Right lobe of liver (tissue), 6 donors: ENCODE data around the gene MICOS13. TPM values are rescaled to one million over a fixed set of nuclear protein-coding genes. Genes with fewer than 3 reads are reported as not detected.
A peak's percentile ranks its signal among the peaks of the same experiment; 100 is the strongest.
"Not testable (repeated sequence)": the region's sequence is repeated elsewhere in the genome, so short reads cannot be mapped to it uniquely, and the experiment has no call there.

Experiments used
- ATAC-seq, 4 donors: fragments of 200-7000 bp; cut with Tn5 transposase; one replicate each; pipeline ENCODE4 v1.9.1; 2020; ENCODE audit warnings: mild to moderate bottlenecking in 4 of 4, moderate library complexity in 4 of 4
- DNase-seq, 3 donors: peaks; one replicate each; pipeline ENCODE4 v3.0.0-alpha.2; 2020
- H3K27ac ChIP-seq, 3 donors: fragments of 200-600 bp; one replicate each; pipeline ENCODE4 v1.8.0; 2022
- H3K27me3 ChIP-seq, 2 donors: fragments of 200-600 bp; one replicate each; pipeline ENCODE4 v1.8.0; 2022
- H3K36me3 ChIP-seq, 4 donors: fragments of 200-600 bp; sonication (generic) in 1 of 4; one replicate each; pipeline versions ENCODE4 v1.5.1 to v1.8.0; 2017 to 2022; ENCODE audit warnings: control low read depth in 1 of 4
- H3K4me1 ChIP-seq, 4 donors: fragments of 200-600 bp; sonication (generic) in 1 of 4; one replicate each; pipeline versions ENCODE4 v1.5.1 to v1.8.0; 2017 to 2022; ENCODE audit warnings: control low read depth in 1 of 4
- H3K4me3 ChIP-seq, 3 donors: fragments of 200-600 bp; one replicate each; pipeline ENCODE4 v1.8.0; 2022
- H3K9me3 ChIP-seq, 4 donors: fragments of 200-600 bp; sonication (generic) in 1 of 4; one replicate each; pipeline versions ENCODE4 v1.5.1 to v1.8.0; 2017 to 2022; ENCODE audit warnings: control low read depth in 1 of 4
- CTCF ChIP-seq, 4 donors: fragments of 200-600 bp in 3 of 4; fragments of 450-650 bp in 1 of 4; IDR thresholded peaks; one replicate each; pipeline versions ENCODE4 v1.5.1 to v1.8.0; 2016 to 2022; ENCODE audit warnings: antibody characterized with exemption in 4 of 4, mild to moderate bottlenecking in 2 of 4
- POLR2A ChIP-seq: fragments of 450-650 bp; IDR thresholded peaks from one replicate; pipeline ENCODE4 v1.6.1; 2017; ENCODE audit warnings: antibody characterized with exemption, mild to moderate bottlenecking
- WGBS: methylation state at CpG from one replicate; pipeline ENCODE4 v1.1.6; 2018; ENCODE audit warnings: low coverage, low lambda C conversion rate; ENCODE audit not compliant: insufficient coverage; ENCODE audit errors: missing lambda C conversion rate; 5-methylcytosine and 5-hydroxymethylcytosine counted together
- intact Hi-C, 2 donors: fragments of 100-400 bp; cut with DNase I; formaldehyde crosslinking; loops; one replicate each; pipeline versions ENCODE4 v1.11.2 to v1.14.1; 2022
- total RNA-seq, 6 experiments: library from RNA; depleted of rRNA in 2 of 6; stranded (reverse); fragments of >200 nt in 2 of 6; fragmentation: NEBNext Ultra II Directional in 3 of 6; extraction: Animal tissue kit (Norgen Biotek cat#: 25700) in 3 of 6; gene quantifications; one replicate each; pipeline versions ENCODE4 v1.1.0 to v1.2.4, GENCODE V29; 2016 to 2023
- donor health status: DM: no; HTN: yes; CAD: no.
- donor health status: DM: no; HTN: no; CAD: no.
- donor health status: DM: no; HTN: no; CAD: no.
- donor health status: DM: no; HTN: yes; CAD: no.
- donor health status: DM: no; HTN: yes; CAD: no.

MICOS13 gene
- total RNA-seq, 6 experiments from 2014 or later: 24.2 to 54.3 (median 33.7) TPM

- H3K4me1 ChIP-seq: no peaks in the 10 kb centered on the region
- H3K4me3 ChIP-seq: no peak overlapping the region
- H3K27ac ChIP-seq: no peak overlapping the region
- H3K27me3 ChIP-seq: no peaks in the 10 kb centered on the region
- no peak for DNase-seq
- H3K9me3 ChIP-seq: no peaks in the 10 kb centered on the region
- intact Hi-C loops: no loop called here
- WGBS: no CpG with 5 or more reads among the region's 37 CpGs
- peak in 1 of 4 donors; percentile 16 for ATAC-seq
- peaks cover 0 to 77% (median 33%) of the 10 kb centered on the region in 4 donors for H3K36me3 ChIP-seq
- no peak for TF ChIP-seq POLR2A
- TF ChIP-seq CTCF (IDR thresholded peaks at IDR 0.05): no peak
Observed at GRCh38 chr19:5707576-5708575, 27.6 kb upstream of the MICOS13 start.

DNA sequence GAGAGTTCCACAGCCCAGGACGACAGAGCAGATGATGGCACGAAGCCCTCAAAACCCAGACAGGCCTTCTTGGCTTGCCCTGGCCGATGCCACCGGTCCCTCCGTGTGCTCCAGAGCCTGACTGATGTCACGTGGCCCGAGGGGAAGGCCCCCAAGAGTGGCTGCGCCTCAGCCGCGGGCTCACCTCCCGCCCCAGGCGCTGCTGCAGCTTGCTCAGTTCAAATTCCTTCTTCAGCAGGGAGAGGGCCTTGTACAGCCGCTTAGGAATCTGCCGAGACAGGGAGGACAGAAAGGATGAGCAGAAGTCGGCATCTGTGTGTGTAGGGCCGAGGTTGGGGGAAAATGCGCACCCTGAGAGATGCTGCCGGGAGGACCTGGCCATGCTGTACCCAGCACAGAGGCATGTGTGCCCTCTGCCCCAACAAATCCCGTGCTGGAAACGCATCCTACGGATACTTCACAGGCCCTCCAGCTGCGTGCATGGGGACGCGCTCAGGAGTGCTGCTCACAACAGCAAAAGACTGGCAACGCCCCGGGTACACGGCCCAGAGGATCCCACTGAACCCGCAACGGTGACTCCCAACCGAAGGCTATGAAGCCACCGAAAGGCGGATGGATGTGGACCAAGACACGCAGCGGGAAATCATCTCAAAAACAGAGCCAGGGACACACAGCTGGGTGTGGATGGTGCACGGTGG lies 26.7 kb upstream of the MICOS13 start:
- H3K4me1 ChIP-seq: no peaks in the 10 kb centered on the region

GRCh38 chr19:5705552-5705951 lies 25.2 kb upstream of the MICOS13 start:
- Histone ChIP-seq H3K4me3 (no peak overlapping the region), H3K36me3 (peaks cover 0 to 57% (median 18%) of the 10 kb centered on the region in 4 donors), H3K27me3 (no peaks in the 10 kb centered on the region), H3K27ac (no peak overlapping the region), H3K4me1 (no peaks in the 10 kb centered on the region), H3K9me3 (no peaks in the 10 kb centered on the region)
- ATAC-seq: peak in 2 of 4 donors; percentile 8 to 18
- intact Hi-C loops: no loop called here
- TF ChIP-seq CTCF (IDR thresholded peaks at IDR 0.05) (no peak), POLR2A (no peak)
- no peak for DNase-seq
- 80% methylated on average over 1 of the region's 16 CpGs for WGBS

More for the DNA sequence above, 26.7 kb upstream of the MICOS13 start:
- DNase-seq: no peak
- Histone ChIP-seq H3K4me3 (no peak overlapping the region), H3K9me3 (no peaks in the 10 kb centered on the region), H3K27ac (no peak overlapping the region), H3K27me3 (no peaks in the 10 kb centered on the region), H3K36me3 (peaks cover 0 to 68% (median 26%) of the 10 kb centered on the region in 4 donors)
- no peak for ATAC-seq
- intact Hi-C loops: no loop called here
- TF ChIP-seq POLR2A (no peak), CTCF (IDR thresholded peaks at IDR 0.05) (no peak)
- 94% methylated on average over 26 of the region's 35 CpGs for WGBS

- Histone ChIP-seq H3K27ac (no peak overlapping the region), H3K27me3 (no peaks in the 10 kb centered on the region), H3K4me1 (no peaks in the 10 kb centered on the region), H3K36me3 (peaks cover 0 to 53% (median 16%) of the 10 kb centered on the region in 4 donors), H3K9me3 (no peaks in the 10 kb centered on the region), H3K4me3 (no peak overlapping the region)
- intact Hi-C loops: no loop called here
- TF ChIP-seq POLR2A: no peak
- WGBS: 93% methylated on average over 19 of the region's 40 CpGs
- ATAC-seq (no peak), DNase-seq (no peak)
Observed at GRCh38 chr19:5703819-5704818, 23.8 kb upstream of the MICOS13 start.

DNA sequence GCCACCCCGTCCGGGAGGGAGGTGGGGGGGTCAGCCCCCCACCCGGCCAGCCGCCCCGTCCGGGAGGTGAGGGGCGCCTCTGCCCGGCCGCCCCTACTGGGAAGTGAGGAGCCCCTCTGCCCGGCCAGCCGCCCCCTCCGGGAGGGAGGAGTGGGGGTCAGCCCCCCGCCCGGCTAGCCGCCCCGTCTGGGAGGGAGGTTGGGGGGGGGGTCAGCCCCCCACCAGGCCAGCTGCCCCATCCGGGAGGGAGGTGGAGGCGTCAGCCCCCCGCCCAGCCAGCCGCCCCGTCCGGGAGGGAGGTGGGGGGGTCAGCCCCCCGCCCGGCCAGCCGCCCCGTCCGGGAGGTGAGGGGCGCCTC lies 21.7 kb upstream of the MICOS13 start:
- H3K9me3 ChIP-seq, ATAC-seq, intact Hi-C loops, DNase-seq, H3K4me1 ChIP-seq, H3K27me3 ChIP-seq, H3K27ac ChIP-seq, H3K4me3 ChIP-seq: not testable (repeated sequence)
- peaks cover 0 to 58% (median 13%) of the 10 kb centered on the region in 4 donors for H3K36me3 ChIP-seq
- WGBS: no CpG with 5 or more reads among the region's 28 CpGs
